NCI-H446 (cell line): ENCODE measurements around the gene CDSN.

Source experiments
- DNase-seq, 2 experiments: peaks; one replicate each; lab custom pipeline; 2025; lab: John Stamatoyannopoulos, UW

The CDSN gene

DNA sequence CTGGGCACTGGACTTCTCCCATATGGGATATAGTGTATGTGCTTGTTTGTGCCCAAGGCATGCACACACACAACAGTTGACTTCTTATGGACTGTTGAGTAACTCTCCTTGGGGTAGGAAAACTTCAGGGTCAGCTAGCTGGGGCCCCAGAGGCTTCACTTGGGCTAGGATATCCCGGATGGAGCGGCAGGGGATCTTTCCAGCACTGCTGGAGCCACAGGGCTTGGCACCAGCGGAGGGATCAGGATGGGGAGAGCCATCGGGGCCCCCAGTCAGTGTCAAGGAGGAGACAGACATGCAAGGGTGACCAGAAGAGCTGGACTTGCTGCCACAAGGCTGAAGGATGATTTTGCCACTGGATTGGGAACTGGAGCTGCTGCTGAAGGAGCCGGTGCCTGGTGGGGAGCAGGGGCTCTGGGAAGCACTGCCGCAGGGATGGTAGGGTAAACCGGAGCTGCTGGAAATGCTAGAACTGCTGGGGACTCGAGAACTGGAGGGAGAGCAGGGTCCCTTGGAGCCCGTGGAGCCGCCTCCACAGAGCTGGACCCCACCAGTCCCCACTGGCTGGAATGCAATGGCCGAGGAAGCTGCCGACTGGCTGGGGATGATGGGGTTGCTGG lies 4.2 kb downstream of the CDSN start:
- DNase-seq, result no peak

DNA sequence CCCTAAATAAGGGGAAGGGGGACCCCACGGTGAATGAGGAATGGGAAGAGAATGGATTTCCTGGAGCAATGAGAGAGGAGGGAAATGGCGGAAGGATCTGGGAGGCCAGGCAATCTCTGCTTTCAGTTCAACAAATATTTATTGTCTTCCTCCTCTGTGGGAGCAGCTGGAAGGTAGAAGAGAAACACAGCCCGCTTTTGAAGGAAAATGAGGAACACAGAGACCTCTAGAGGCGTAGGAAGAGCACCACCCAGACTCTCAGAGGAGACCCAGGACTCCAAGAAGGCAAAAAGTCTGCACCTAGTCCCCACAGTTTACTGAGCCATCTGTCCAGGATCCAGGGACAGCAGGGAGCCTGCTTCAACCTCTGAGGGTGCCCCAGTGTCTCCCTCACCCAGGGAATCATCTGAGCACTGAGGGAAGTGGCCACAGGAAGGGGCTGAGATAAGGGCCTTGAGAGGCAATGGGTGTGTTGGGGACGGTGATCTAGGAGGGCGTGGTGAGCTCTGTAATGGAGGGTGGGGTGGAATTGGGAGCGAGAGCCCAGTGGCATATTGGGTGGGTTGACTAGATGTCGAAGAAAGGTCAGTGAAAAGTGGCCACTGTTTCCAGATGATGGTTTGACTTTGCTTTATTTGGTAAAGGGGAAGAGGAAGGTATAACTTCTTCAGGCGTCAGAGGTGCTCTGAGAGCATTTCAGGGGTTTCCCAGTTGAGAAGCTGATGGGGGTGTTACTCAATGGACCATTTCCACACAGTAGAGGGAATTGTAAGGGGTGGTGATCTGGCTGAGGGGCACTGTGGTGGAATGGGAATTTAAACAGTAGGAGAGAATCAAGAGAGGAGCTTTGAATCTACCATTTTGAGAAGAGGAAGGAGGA lies 5.0 kb downstream of the CDSN start:
- DNase-seq, result no peak

DNA sequence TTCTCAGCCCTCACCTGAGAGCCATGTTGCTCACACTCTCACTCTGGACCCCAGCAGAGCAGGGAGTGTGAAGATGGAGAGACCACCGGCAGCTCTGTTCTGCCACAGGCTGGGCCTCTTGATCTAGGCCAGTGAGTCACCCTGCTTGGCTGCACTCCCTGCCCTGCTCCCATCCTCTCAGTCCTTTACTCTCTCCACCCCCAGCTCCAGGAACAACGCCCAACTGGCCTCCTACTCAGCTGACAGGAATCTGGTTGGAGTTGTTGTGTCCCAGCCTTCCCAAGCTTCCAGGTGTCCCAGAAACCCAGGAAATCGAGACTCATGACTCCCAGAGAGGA lies 5.7 kb downstream of the CDSN start, which contains the start of gene PSORS1C1:
PSORS1C1 (plus strand) TSS at position 260 of the 338 bp plus-strand sequence. CDS start 14,833 bp downstream, outside the sequence.
- peak in 1 of 2 experiments; percentile 49 for DNase-seq

DNA sequence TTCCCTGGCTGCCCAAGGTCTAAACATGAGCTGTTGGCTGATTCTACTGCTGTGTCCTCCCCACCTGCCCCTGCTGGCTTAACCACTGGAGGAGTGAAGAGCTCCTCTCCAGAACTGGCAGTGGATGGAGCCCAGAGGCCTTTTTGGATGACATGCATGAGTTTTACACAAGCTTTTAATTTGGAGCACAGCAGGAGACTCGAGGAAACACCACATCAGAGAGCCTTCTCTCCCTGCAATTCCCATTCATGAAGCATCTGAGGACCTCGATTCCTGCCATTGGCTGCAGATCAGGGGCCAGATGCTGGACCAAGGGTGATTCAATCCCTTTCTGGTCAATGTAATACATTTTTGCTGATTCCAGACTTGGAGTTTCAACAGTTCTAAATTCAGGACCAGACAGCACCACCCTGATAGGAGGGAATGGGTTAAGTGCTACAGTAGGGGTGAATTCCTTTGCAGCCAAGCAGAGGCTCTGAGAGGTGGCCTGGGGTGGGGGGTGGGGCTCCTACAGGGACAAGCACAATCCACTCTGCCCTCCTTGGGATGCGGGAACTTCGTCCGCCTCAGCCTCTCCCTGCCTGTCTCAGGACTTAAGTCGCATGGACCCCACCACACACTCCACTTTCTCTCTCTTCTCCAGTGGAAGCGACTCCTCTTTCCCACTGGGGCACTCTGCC lies 6.2 kb downstream of the CDSN start:
- peak in 1 of 2 experiments; percentile 36 for DNase-seq

DNA sequence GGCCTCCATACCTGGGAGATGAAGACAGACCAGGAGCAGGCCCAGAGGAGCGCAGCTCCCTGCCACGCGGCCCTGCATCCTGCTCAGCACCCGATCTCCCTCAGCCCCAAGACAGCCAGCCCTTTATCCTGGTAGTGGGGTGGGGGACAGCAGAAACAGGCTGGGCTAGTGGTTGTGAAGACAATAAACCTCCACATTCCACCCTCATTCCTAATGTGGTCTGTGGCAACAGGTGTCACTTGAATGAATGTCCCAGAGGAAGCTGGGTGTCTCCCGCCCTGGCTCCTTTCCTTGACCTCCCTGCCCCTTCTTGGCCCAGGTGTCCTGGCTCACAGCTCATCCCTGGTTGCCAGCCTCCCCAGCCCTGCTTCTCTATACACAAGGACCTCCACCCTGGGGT lies 7.8 kb downstream of the CDSN start, which contains the start of gene C6orf15:
C6orf15 (minus strand) TSS at position 98 of the 400 bp plus-strand sequence; CDS start at position 78, 20 bp downstream.
- DNase-seq, result no peak

DNA sequence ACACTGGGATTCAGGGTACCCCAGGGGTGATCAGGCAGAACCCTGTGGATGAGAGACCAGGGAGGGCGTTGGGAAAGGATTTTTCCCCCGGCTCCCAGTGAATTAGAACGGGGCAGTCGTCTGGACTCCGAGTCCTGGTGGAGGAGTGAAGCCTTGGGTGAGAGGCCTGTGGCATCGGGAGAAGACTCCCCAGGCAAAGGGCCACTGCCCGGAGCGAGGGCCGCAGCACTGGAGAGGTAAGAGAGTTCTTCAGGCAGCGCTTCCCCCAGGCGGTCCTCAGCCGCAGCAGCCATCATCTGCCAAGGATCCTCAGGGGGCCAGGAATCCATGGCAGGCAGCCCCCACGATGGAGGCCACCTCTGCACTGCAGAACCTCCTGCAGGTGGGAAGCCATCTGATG lies 8.5 kb downstream of the CDSN start:
- no peak for DNase-seq

DNA sequence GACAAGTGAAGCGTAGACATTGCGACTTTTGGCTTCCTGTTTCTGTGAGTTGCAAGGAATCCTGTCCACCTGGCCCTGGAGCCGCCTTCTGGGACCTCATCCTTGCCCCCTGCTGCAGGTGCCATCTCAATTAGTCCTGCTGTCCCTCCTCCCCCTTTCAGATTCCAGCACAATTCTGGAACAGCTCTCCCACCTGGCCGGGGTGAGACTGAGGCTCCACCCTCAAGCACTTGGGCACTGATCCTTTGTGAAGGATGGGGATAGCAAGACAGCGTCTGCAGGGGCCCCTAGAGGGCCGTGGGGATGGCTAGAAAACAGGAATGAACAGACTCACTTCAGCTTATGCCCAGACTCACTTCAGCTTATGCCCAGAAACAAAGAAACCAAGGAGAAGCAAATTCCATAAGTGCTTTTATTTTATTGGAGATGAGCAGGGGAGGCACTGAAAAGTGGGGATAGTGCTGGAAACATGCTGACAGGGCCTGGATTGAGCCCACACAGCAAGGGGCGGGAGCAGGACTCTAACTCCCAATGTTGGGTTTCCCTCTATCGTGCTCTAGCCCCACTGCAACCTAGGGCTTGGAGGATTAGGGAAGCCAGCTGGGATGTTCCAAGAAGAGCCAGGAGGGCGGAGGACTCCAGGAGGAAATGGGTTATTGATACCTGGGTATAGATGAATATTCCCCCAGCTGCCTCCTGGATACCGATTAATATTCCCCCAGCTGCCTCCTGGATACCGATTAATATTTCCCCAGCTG lies 9.2 kb downstream of the CDSN start:
- no peak for DNase-seq

DNA sequence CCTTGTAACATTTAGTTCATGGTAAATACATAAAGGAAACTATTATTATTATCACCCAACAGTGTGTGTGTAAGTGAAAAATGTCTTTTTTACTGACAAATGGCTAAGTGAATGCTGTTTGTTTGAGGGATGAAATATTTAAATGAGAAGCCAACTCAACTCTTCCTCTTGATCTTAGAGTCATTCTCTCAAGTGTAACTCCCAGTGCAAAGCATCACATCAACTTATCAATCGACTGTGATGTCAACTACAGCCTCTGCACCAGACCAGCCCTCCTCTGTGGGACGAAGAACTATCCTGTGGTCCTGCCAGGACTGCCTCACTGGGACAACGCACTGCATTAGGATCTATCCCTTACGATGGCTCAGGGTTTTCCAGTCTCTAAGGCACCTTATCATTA lies 13.2 kb downstream of the CDSN start:
- no peak for DNase-seq

DNA sequence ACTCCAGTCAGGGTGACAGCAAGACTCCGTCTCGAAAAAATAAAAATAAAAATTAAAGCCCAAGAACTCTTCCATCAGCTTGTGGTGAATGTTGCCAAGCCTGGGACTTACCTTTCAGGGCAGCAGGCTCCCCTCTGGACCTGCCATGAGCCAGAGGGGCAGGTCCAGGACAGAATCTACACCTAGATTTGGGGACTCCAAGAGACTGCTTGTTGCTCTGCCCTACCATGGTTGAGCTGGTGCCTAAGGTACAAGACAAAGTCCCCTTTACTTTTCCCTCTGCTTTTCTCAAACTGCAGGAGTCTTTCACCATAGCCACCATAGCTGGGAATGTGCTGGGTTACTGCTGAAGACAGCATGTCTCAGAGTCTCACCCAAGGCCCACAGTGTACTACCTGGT lies 17.1 kb downstream of the CDSN start:
- no peak for DNase-seq

DNA sequence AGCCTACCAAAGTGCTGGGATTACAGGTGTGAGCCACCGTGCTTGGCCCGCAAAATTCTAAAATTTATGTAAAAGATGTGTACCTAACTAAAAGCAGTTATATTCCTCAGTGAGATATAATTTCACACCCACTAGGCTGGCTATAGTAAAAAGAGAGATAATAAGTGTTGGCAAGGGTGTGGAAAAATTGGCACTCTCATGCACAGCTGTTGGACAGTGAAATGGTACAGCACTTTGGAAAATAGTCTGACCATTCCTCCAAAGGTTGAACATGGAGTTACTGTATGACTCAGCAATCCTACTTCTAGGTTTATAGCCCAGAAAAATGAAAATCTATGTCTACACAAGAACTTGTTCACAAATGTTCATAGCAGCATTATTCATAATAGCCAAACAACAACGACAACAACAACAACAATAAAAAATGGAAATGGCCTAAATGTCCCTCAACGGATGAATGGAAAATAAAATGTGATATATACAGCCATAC lies 21.8 kb downstream of the CDSN start:
- DNase-seq, result no peak

DNA sequence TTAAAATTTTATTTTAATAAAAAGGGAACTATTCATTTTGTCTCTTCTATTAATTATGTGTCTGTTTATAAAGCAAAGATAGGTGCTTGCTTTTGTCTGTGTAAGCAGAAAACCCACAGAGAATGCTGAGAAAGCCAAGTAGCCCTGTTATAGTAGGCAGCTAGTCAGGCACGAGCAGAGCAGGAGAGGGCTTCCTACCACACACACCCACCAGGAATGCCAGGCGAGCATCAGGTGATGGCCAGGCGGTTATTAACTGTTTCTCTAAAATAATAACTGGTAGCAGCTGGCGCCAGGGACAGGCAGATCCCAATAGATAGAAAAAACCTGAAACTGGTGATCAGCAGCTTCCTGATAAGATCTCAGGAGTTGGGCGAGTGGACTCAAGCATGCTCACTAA lies 23.6 kb downstream of the CDSN start:
- no peak for DNase-seq

DNA sequence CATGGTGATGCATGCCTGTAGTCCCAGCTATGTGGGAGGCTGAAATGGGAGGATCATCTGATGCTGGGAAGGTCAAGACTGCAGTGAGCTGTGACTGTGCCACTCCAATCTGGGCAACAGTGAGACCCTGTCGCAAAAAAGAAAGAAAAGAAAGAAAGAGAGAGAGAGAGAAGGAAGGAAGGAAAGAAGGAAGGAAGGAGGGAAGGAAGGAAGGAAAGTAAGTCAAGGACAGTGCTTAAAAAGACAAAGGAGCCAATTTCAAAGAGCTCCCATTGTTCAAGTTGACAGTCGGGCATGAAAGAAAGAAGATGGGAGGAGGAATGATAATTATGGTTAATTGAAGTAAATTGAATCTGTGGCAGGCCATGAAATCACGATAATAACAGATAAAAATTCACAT lies 24.0 kb downstream of the CDSN start:
- no peak for DNase-seq

DNA sequence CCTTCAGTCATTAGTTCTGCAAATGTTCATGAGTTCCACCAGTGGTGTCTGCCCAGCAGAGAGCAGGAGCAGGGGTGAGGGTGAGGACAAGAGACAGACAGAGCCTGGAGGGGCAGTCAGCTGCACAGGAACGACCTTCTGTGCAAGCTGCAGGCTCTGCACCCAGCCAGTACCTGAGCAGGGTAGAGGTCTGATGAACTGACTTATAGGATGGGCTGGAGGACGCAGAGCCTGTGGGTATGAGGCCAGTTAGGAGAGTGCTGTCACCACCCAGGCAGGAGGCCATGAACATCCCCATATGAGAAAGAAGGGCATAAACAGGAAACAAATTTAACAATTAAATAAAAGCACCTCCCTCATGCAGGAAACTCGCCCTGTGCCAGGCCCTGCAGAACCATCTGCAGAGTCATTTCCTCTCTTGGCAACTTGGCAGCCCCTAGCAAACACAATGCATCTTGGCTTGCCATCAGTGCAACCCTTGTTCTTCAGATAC lies 25.8 kb downstream of the CDSN start:
- peak in 1 of 2 experiments; percentile 17 for DNase-seq

DNA sequence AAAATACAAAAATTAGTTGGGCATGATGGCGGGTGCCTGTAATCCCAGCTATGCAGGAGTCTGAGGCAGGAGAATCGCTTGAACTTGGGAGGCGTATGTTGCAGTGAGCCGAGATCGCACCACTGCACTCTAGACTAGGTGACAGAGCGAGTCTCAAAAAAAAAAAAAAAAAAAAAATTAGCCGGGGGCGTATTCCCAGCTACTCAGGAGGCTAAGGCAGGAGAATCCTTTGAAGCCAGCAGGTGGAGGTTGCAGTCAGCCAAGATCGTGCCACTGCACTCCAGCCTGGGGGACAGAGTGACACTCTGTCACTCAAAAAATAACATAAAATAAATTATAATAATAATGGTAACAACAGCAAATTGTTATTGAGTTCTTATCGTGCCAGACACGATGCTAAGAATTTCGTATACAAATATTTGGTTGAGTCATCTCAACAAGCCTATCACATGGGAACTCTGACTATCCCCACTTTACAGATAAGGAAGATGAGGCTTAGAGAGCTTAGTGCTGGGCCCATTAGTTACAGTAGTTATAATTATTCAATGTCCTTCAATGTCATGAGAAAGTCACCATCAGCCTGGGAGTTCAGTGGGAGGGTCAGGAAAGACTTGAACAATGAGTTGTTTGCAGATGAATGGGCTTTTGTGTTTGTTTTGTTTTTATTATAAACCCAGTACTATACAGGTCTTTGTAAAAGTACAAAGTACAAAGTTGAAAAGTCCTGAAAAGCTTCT lies 27.3 kb downstream of the CDSN start:
- DNase-seq, result no peak

DNA sequence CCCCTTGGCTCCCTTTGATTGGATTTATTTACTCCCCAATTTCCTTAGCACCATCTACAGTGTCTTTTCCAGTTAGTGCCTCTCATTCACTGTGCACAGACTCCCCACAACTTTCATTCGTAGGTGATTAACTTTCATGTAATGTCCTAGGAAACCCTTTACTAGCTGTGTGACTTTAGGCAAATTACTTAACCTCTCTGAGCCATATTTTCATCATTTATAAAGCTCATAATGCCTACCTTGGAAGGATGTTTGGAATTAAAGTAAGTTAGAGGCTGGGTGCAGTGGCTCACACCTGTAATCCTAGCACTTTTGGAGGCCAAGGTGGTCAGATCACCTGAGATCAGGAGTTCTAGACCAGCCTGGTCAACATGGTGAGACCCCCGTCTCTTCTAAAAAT lies 28.0 kb downstream of the CDSN start:
- no peak for DNase-seq

DNA sequence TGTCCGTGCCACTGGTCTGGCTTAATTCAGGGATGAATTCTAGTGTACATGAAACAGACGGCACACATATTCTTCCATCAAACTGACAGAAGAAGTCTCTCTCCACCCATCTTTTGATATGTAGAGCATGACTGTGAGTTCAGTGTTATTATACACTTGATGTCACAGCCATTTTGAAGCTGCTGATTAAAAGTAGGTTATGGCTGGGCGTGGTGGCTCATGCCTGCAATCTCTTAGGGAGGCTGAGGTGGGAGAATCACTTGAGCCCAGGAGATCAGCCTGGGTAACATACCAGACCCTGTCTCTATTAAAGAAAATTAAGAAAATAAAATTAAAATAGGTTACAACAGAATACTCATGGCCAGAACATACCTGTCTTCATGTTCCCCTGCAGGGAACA lies 28.6 kb downstream of the CDSN start:
- DNase-seq, result no peak

DNA sequence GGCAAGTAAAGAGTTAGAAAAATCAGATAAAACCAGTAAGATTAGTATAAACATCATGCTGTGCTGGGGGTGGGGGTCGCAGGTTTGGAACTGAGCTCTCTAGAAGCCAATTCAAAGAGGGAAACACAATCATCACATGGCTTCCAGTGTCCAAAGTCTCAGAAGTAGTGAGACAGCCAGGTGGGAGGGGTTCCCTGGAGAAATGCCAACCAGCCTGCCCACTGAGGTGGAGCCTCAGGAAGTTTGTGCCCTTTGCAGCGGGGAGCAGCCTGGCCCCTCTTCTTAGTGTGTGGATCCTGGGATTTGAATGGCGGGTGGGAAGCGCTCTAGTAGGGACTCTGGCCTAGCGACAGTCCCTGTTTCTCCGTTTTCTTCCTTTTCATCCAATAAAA lies 29.3 kb downstream of the CDSN start:
- no peak for DNase-seq

DNA sequence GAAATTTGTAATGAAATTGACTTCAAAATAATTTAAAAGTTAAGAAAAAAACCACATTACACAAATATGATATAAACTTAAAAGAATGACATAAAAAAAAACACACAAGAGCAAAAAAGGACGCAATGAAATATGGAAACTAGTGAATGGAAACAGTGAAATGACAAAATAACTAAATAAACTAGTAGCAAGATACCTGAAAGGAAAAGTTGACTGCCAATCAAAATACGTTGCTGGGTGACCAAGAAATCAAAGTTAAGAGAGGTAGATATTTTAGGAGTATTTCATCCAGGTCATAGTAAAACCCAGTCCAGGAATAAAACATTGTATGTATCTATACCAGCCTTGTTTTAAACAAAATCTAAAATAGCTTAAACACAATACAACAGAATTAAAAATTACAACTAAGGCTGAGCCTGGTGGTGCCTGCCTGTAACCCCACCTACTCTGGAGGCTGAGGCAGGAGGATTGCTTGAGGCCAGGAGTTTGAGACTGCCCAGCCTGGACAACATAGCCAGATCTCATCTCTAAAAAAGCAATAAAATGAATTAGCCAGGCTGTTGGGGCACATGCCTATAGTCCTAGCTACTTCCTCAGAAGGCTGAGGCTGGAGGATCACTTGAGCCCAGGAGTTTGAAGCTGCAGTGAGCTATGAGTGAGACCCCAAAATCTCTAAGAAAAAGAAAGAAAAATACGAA lies 29.8 kb downstream of the CDSN start:
- DNase-seq, result no peak

DNA sequence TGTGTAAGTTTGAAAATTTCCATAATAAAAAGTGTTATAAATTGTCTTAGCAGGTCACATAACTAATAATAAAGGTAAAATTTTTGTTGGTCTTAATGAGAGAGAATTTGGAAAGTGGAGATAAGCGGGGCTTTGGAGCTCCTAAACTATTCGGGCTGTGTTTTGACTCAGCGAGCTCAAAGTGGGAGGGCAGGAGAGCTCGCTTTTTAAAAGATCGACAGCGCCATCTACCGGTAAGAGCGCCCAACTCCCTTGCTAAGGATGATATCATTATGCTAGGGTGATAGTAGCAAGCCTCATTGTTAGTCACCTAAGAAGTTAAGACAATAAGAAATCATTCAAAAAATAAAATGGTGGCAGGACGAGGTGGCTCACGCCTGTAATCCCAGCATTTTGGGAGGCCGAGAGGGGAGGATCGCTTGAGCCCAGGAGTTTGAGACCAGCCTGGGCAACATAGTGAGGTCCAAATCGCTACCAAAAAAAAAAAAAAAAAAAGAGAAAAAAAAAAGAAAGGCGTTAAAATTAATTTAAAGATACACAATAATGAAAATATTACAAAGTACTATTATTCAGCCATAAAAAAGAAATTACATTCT lies 32.7 kb downstream of the CDSN start:
- peak; percentile 70 to 89 for DNase-seq
